ENCODE measurements around the gene SF3B3.
"Not testable (repeated sequence)": the region's sequence is repeated elsewhere in the genome, so short reads cannot be mapped to it uniquely, and the experiment has no call there.

The SF3B3 gene

DNA sequence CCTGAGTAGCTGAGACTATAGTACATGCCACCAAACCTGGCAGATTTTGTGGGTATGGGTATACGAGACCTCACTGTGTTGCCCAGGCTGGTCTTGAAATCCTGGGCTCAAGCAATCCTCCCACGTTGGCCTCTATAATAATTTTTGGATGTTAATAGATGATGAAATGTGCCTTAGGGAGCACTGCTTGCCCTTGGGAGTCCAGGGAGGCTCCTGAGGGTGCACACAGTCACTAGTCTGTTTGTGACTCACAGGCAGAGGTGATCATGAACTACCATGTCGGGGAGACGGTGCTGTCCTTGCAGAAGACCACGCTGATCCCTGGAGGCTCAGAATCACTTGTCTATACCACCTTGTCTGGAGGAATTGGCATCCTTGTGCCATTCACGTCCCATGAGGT, 46.1 kb downstream of the SF3B3 start:
- no peak for DNase-seq

DNA sequence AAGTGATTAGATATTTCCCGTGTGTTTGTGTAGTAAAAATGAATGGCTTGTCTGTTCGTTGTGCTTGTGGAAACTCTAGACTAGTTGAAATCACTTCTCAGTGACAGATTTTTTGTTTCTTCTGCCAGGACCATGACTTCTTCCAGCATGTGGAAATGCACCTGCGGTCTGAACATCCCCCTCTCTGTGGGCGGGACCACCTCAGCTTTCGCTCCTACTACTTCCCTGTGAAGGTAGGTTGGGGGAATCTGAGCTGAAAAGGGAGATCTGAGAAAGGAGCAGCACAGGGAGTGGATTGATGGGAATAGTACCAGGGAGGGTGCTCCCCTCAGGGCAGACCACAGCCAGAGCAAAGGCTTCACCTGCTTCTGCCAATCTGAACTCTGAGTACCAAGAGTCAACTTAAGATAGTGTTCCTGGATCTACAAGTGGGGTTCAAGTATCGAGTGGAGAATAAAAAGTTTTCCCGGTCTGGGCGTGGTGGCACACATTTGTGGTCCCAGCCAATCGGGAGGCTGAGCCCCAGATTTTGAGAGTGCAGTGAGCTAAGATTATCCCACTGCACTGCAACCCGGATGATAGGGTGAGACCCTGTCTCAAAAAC, 47.5 kb downstream of the SF3B3 start:
- DNase-seq: no peak

DNA sequence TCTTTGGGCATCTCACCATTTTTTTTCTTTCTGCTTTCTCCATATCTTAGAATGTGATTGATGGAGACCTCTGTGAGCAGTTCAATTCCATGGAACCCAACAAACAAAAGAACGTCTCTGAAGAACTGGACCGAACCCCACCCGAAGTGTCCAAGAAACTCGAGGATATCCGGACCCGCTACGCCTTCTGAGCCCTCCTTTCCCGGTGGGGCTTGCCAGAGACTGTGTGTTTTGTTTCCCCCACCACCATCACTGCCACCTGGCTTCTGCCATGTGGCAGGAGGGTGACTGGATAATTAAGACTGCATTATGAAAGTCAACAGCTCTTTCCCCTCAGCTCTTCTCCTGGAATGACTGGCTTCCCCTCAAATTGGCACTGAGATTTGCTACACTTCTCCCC, 48.0 kb downstream of the SF3B3 start:
- DNase-seq: no peak

DNA sequence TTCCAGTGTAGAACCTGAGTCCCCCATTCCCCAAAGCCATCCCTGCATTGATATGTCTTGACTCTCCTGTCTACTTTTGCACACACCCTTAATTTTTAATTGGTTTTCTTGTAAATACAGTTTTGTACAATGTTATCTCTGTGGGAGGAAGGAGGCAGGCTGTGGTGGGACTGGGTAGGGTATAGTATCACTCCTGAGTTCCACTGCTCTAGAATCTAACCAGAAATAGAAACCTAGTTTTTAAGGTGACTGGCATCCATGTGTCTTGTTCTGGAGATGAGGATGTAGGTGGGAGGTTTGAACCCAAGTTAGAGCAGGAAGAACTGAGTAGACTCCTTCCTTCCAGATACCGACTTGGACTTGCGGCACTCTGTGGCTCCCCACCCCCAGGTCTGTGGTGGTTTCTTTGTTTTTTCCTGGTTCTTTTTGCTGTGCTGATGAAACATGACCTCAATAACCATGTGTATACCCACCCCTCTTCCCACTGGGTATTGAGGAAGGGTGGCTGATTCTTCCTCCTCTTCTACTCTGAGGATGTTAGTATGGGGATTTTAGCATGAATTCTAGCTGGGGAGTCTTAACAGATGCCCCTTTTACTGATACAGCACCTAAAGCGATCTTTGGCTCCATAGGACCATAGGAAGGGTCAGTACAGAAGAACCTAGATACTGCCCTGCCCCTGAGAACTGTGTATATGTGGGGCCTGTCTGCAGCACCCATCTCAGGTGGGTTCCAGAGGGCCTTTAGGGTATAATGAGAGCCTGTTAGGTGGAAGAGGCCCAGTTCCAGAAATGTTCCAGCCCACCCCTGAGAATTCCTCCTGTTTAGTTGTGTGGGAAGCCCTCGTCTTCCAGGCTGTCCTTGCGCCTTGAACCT, 48.7 kb downstream of the SF3B3 start:
- no peak for DNase-seq

DNA sequence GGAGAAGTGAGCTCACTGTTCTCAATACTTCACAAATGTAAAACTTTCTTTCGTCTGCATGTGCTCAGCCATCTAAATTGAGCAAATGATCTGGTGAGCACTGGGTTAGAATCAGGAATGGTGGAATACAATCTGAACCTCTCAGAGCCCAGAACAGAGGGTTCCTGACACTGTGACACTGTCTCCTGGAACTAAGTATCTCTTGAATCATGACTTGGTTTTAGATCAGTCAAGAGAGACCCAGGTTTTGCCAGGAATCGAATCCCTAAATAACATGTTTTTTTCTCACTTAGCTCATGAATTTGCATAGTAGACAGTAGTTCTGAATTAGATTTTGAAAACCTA, 49.3 kb downstream of the SF3B3 start:
- DNase-seq: no peak

DNA sequence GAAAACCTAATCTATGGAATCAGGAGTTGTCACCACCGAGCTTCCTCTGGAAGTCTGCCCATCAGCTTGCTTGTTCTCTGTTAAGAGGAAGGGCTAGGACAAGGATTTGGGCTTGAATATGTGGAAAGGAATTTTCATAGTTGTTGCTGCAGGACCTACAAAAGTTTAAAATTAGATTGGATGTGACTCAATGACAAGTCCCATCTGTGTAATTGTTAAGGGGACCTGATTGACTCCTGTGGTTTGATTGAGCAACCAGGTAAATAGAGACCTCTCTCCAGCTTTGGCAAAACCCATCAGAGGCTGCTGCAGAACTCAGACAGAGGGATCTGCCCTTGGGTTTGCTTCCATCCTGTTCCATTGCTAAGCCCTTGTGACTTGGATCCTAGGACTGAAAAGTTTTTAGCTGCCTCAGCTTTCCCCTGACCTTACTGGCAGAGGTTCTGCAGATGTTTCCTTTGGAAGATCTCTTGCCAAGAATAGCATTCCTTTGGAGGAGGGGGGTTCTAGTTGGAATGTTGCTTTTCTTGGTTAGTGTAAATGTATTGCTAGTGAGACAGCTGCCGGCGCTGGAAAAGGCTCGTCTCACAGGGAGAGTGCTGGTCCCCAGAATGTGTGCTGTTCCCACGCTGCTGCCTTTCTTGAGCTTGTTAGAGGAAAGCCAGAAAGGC, 50.0 kb downstream of the SF3B3 start:
- no peak for DNase-seq

DNA sequence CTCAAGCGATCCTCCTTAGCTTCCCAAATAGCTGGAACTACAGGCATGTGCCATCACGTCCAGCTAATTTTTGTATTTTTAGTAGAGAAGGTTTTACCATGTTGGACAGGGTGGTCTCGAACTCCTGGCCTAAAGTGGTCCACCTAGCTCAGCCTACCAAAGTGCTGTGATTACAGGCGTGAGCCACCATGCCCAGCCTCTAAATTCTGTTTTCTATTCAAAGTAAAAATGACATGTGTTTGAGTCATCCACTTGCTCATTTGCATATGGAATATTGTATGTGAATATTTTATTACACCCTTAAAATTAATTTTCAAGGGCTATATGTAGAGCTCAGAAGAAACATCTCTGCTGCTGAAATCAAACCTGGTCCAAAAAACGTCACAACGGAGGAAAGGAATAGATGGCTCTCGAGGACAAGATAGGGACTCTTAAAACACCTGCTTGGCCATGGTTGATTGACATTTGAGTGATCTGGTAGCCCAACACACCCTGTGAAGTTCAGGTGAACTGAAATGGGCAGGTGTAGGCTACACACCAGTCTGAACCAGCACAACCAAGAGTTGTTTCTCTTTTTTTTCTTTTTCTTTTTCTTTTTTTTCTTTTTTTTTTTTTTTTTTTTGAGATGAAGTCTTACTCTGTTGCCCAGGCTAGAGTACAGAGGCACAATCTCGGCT, 51.1 kb downstream of the SF3B3 start:
- DNase-seq: no peak

DNA sequence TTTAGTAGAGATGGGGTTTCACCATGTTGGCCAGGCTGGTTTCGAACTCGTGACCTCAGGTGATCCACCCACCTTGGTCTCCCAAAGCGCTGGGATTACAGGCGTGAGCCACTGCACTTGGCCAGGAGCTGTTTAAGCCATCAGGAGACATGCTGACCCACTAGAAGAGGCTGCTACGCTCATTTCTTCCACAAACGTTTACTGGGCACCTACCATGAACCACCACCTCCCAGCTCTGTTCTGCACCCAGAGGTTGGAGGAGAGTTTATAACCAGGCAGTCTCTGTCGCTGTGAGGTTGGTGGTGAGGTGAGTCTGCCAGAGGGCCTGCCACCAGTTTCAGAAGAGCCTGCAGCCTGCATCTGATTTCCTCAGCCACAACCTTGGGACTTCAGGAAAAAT, 51.8 kb downstream of the SF3B3 start:
- DNase-seq: no peak

DNA sequence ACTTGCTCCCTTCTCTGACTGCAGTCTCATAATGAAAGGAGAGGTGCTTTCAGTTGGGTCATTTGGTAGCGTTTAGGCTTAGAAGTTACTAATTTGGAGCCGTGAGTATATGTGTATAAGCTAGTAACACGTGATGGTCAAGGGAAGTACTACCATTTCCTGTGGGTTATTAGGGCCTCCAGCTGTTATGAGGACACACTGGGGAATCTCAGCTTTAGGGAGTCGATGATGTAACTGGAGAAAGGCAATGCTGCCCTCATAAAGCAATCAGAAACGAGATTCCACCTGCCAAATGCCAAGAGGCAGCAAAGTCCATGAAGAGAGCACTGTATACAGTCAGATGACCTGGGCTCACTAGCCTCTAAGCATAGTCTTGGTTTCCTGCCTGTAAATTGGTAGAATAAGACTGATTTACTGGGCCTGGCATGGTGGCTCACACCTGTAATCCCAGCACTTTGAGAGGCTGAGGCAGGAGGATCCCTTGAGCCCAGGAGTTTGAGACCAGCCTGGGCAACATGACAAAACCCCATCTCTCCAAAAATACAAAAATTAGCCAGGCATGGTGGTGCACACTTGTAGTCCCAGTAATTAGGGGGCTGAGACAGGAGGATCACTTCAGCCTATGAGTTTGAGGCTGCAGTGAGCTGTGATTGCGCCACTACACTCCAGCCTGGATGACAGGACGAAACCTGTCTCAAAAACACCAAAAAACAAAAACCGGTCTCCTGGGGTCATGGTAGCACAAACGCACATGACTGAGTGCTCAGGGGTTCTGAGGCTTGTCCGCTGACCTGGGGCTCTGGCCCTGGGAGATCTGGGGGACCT, 53.0 kb downstream of the SF3B3 start:
- DNase-seq: no peak

DNA sequence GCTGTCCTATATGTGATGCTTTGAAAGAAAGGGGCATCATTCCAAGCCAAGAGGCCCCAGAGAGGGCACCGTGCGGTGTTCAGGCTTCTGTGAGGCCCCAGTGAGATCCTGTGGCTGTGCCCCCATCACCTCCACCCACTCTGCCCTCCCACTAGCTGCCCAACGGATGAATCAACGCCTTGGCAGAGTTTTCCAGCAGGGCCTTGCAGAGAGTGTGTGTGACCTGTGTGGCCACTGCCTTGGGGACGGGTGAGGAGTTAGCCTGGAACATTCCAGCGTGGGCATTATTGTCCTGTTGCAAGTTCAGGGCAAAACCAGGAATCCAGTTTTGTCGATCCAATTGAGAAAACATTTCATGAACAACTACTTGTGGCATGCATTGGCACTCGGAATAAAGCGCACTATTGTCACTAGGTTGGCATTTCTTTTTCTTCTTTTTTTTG, 53.7 kb downstream of the SF3B3 start:
- DNase-seq: no peak

DNA sequence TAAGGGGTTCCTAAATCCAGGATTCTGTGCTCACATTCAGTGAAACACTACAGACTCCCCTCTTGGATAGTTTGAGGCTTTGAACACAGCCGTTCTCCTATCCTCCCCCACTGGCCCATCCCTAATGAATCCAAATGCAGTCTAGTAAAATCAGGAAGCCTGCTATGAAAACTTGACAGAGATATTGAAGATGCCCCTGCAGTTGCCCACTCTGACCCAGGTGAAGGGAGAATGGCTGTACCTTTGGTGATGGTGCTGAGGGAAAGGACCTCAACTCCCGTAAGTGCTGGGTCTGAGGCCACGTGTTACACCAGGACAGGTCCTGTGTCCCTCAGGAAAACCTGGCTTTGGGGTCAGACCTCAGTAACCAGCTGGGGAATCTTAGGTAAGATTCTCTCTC, 54.4 kb downstream of the SF3B3 start:
- no peak for DNase-seq

DNA sequence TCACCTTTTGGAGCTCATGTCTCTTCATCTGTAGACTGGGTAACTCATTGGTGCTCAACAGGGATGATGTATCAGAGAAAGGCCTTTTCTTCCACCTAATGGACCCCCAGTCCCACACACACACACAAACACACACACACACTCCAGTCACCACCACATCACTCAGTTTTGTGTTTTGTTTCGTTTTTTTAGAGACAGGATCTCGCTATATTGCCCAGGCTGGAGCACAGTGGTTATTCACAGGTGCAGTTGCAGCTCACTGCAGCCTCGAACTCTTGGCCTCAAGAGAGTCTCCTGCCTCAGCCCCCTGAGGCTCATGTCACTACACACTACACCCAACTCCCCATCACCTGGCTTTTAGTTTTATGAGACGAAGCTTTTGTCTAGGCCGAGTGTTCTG, 55.6 kb downstream of the SF3B3 start:
- DNase-seq: no peak

DNA sequence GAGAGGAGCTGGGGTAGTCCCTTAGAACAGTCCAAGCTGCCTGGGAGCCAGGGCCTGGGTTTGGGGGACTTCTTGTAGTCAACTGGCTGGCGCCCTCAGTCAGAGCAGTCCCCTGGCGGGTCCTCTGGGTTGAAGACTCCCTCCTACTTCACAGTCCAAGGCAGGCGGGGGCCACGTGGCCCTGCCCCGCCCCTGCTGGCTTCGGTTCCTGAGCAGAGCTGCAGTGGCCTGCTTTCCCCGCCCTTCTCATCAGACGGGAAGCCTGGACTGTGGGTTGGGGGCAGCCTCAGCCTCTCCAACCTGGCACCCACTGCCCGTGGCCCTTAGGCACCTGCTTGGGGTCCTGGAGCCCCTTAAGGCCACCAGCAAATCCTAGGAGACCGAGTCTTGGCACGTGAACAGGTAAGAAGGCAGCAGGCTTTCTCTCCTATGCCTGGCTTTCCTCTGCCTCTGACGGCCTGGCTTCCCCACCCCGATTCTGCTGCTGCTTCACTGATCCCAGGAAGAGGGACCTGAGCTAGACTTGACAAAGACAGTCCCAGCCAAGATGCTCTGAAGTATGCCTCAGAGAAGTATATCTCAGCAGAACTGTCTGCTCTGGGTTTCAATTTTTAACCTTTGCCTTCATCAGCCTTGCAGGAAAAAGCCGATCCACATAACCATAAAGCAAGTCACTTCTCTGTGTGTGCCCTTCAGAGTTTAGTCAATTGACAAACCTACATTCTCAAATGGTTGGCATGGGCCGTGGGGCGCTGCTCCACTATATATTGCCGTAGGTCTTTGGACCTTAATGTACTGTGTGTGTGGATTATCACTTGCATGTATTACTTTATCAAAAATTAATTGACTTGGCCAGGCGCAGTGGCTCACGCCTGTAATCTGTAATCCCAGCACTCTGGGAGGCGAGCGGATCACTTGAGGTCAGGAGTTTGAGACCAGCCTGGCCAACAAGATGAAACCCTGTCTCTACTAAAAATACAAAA, 56.3 kb downstream of the SF3B3 start:
- no peak for DNase-seq

DNA sequence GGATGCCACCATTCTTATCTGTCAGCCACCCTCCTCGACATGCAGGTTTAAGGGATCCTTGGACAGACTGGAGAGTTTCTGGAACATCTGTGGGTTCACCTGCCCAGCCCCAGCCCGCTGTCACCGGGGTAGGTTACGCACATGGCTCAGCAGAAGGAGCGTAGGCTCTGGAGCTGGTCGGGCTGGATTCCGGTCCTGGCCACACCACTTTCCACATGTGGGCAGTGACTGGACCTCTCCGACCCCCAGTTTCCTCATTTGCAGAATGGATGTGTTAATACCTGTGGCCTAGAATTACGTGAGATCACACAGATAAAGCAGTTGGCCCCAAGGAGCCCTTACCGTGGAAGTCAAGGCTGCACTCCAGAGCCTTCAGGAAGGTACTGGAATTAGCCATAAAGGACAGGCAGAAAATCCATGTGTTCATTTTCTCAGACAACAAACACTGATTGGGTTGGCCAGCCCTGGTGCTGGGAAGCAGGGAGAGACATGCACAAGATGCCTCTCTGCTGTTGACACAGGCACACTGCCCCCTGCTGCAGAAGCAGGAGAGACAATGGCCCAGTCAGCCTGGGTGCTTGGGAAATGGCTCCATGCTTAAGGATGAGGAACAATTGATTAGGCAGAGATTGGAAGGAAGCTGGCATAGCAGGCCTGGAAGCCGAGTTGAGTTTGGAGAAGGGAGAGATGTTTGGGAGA, 58.8 kb downstream of the SF3B3 start:
- peak in 1 of 2 experiments; percentile 30 for DNase-seq

DNA sequence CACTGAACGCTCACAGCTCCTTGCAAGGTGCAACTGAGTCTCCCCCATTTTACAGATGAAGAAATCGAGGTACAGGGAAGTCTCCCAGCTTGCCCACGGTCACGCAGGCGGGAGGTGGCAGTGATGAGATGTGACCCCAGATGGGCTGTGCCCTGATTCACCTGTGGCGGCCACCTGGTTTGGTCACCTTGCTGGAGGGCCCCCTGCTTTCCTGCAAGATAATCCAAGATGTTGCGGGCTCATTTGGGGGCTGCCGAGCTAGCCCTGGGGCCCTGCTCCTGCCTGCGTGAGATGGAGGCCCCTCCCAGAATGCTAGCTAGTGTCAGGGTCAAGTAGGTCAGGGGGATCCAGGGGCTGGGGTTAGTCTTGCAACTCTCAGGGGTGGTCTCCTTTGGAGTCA, 63.1 kb downstream of the SF3B3 start:
- no peak for DNase-seq

DNA sequence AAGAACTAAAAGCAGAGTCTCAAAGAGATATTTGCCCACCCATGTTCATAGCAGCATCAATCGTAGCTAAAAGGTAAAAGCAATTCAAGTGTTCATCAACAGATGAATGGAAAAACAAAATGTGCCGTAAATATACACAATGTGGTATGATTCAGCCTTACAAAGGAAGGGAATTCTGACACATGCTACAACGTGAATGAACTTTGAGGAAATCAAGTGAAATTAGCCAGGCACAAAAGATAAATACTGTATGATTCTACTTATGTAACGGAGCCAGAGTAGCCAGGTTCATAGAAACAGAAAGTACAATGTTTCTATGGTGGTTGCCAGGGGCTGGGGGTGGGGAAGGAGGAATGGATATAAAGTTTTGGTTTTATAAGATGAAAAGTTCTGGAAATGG, 64.9 kb downstream of the SF3B3 start:
- no peak for DNase-seq

DNA sequence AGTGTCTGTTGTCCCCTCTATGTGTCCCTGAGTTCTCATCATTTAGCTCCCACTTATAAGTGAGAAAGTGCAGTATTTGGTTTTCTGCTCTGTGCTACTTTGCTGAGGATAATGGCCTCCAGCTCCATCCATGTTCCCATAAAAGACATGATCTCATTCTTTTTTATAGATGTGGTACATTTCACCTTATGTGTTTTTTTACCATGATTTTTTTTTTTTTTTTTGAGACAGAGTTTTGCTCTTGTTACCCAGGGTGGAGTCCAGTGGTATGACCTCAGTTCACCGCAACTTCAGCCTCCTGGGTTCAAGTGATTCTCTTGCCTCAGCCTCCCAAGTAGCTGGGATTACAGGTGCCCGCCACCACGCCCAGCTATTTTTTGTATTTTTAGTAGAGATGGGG, 65.8 kb downstream of the SF3B3 start:
- not testable (repeated sequence) for DNase-seq

DNA sequence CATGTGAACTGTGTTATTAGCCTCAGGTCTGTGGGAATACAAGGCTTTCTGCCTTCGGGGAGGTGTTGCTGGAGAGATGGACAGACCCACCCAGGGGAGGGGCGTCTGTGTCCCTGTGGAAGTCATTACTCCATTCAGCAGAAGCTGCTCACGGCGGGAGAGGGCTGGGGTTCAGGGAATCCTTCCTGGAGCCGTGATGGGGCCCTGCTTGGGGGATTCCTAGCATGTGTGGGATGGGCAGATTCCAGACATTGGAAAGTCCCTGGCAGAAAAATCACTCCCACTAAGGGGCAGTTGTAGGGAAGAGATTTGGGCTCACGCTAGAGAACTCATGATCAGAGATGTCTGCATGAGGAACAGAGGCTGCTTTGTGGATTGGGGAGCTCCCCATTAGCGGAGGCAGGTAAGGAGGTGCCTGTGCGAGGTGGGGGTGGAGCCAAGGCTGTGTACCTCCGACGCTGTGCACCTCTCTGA, 66.4 kb downstream of the SF3B3 start:
- DNase-seq: no peak

DNA sequence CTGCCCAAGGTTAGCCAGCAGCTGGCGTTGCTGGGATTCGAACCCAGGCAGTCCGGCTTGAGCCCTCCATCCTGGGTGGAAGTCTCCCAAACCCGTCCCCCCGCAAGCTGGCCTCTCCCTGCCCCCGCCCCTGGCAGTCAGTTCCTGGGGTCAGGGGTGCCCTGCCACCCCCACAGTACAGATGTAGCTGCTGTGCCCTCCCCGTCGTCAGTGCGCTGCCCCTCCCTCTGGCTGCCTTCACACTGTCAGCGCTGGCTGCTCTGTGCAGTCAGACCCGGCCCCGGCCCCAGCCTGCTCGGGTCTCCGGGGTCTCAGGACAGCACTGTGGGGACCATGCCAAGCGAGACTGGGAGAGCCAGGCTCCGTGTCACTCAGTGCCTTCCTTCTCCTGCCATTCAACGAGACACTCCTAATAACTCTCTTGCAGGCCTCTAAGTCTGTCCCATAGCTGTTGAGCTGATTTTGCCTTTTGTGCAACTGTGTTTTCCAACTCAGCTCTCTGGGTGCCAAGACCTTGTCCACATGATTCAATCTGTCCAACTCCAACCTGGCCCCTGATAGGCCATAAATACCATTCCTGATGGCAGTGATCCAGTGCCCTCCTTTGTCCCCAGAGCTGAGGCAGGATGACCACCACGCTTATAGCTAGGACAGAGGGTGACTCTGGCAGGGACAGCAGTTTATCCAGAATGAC, 67.3 kb downstream of the SF3B3 start:
- no peak for DNase-seq

DNA sequence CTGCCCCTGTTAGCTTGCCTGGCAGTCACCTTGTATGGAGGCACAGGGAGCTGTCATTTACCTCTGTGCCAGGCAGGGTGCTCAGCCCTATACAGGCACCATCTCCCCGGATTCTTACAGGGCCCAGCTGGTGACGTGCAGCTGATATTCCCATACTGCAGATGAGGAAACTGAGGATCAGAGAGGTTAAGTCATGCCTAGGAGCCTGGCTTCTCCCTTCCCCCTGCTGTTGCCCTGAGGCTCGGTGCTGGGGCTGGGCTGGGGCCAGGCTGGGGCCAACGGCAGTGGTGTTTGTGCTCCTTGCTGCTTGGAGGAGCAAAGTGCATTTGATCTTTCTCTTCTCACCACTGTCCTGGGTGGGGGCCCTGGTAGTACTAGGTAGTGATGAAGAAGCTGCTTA, 68.0 kb downstream of the SF3B3 start:
- no peak for DNase-seq
